HG03565 (cell line): ENCODE measurements around the gene SERPINB6.
"Not testable (repeated sequence)": the region's sequence is repeated elsewhere in the genome, so short reads cannot be mapped to it uniquely, and the experiment has no call there.

Experiments
- ATAC-seq: cut with Tn5 transposase; IDR thresholded peaks from one replicate; pipeline ENCODE4 v1.9.1; 2021; ENCODE audit warnings: mild to moderate bottlenecking, moderate library complexity; ENCODE audit not compliant: unreplicated experiment

SERPINB6 gene

DNA sequence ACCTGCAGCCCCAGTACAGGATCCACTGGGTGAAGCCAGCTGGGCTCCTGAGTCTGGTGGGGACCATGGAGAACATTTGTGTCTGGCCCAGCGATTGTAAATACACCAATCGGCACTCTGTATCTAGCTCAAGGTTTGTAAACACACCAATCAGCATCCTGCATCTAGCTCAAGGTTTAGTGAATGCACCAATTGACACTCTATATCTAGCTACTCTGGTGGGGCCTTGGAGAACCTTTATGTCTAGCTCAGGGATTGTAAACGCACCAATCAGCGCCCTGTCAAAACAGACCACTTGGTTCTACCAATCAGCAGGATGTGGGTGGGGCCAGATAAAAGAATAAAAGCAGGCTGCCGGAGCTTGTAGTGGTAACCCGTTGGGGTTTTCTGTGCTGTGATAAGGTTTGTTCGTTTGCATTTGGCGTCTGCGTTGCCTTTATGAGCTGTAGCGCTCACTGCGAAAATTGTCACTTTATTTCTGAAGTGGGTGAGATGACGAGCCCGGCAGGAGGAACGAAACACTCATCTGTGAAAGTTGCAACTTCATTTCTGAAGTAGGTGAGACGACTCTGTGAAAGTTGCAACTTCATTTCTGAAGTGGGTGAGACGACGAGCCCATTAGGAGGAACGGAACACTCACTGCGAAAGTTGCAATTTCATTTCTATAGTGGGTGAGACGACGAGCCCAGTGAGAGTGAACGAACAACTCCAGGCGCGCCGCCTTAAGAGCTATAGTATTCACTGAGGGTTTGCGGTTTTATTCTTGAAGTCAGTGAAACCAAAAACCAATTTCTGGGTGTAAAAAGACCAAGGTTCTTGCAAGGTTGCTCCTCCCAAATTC is 31.1 kb downstream of the SERPINB6 start:
- peak; percentile 65 for ATAC-seq

DNA sequence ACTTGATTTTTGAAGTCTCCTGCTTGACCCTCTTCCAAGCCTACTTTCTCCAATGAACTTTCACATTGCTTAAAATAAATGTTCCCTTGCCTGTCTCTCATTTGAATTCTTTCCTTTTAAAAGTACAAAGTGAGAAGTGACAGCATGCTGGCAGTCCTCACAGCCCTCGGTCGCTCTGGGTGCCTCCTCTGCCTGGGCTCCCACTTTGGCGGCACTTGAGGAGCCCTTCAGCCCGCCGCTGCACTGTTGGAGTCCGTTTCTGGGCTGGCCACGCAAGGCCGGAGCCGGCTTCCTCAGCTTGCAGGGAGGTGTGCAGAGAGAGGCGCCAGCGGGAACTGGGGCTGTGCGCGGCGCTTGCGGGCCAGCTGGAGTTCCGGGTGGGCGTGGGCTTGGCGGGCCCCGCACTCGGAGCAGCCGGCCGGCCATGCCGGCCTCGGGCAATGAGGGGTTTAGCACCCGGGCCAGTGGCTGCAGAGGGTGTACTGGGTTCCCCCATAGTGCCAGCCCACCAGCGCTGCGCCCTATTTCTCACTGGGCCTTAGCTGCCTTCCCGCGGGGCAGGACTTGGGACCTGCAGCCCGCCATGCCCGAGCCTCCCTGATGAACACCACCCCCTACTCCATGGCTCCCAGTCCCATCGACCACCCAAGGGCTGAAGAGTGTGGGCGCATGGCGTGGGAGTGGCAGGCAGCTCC is 31.9 kb downstream of the SERPINB6 start:
- ATAC-seq: no peak

DNA sequence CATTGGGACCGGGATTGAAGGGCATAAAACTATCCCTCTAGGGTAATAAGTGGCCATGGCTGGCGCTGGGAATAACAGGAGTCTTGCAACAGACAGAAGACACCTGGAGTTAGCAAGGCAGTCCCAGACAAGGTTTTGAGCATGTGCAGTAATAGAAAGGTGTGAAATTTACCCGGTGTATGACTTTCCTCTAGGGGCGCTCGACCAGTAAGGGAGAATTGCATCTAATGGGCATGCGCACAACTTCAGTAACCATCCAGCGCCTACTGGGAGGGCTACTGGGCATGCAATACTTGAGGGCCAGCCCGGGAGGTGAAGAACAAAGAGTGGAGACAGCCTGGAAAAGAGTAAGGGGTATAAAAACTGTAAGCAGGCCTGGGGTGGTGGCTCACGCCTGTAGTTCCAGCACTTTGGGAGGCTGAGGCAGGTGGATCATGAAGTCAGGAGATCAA is 32.7 kb downstream of the SERPINB6 start:
- no peak for ATAC-seq

DNA sequence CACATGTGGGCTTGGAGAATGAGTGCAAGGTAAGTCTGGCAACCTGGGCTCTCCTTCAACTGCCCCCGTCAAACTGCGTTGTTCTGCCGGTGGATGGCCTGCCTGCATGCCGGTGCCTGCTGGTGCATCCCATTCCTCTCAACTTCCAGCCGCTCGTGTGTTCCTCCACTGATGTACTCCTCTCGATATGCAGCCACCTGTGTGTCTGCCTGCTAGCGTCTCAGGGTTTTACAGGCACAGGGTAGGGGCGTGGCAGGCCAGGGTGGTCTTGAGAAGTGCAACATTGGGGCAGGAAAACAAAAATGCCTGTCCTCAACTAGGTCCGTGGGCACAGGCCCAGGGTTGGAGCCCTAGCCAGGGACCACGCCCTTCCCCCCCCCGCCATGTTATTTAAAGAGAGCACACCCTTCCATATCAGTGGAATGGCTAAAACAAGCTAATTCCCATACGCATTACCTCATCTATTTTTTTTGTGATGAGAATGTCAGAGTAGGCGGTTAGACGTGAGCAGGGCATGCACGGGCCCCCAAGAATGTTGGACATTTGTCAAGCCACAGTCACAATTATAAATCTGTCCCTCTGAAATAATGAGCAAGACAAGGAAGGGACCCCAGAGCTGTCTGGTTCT is 33.2 kb downstream of the SERPINB6 start:
- no peak for ATAC-seq

- no peak for ATAC-seq
Measured at GRCh38 chr6:2937627-2938003, 33.8 kb downstream of the SERPINB6 start.

DNA sequence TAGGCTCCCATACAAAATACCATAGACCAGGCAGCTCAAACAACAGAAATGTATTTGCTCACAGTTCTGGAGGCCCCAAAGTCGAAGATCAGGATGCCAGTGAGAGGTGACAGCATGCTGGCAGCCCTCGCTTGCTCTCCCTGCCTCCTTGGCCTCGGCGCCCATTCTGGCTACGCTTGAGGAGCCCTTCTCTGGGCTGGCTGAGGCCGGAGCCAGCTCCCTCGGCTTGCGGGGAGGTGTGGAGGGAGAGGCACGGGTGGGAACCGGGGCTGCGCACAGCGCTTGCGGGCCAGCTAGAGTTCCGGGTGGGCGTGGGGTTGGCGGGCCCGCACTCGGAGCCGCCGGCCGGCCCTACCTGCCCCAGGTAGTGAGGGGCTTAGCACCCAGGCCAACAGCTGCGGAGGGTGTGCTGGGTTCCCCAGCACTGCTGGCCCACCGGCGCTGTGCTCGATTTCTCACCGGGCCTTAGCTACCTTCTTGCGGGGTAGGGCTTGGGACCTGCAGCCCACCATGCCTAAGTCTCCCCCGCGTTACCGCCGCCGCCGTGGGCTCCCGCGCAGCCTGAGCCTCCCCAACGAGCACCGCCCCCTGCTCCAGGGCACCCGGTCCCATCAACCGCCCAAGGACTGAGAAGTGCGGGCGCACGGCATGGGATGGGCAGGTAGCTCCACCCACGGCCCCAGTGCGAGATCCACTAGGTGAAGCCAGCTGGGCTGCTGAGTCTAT is 35.6 kb downstream of the SERPINB6 start:
- ATAC-seq: no peak

DNA sequence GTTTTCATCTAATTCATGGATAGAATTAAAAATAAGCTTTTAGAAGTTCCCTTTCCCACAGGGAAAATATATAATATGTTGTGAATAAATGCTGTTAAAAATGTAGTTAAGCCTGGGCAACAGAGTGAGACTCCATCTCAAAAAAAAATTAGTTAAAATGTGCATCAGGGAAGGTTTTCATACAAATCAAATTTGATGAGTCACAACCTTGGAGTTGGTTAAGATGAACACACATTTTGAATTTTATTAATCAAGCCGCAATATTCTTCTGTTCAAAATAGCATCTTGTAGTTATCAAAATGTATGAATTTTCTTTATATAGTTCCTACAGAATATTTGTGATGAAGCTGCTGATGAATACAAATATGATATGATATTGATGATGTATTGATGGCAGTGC is 37.3 kb downstream of the SERPINB6 start:
- no peak for ATAC-seq

DNA sequence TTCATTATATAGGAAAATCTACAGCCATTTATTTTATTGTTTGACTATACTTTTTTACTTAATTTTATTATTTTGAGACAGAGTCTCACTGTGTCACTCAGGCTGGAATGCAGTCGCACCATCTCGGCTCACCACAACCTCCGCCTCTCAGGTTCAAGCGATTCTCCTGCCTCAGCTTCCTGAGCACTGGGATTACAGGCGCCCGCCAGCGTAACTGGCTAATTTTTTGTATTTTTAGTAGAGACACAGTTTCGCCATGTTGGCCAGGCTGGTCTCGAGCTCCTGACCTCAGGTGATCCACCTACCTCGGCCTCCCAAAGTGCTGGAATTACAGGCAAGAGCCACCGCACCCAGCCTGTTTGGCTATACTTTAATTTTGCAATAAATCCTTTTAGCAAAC is 38.5 kb downstream of the SERPINB6 start:
- ATAC-seq: not testable (repeated sequence)

GRCh38 chr6:2931970-2932748 is 39.2 kb downstream of the SERPINB6 start:
- peak; percentile 45 for ATAC-seq

GRCh38 chr6:2931055-2931454 is 40.3 kb downstream of the SERPINB6 start:
- ATAC-seq: no peak

- not testable (repeated sequence) for ATAC-seq
Measured at GRCh38 chr6:2927931-2928330, 43.4 kb downstream of the SERPINB6 start.

DNA sequence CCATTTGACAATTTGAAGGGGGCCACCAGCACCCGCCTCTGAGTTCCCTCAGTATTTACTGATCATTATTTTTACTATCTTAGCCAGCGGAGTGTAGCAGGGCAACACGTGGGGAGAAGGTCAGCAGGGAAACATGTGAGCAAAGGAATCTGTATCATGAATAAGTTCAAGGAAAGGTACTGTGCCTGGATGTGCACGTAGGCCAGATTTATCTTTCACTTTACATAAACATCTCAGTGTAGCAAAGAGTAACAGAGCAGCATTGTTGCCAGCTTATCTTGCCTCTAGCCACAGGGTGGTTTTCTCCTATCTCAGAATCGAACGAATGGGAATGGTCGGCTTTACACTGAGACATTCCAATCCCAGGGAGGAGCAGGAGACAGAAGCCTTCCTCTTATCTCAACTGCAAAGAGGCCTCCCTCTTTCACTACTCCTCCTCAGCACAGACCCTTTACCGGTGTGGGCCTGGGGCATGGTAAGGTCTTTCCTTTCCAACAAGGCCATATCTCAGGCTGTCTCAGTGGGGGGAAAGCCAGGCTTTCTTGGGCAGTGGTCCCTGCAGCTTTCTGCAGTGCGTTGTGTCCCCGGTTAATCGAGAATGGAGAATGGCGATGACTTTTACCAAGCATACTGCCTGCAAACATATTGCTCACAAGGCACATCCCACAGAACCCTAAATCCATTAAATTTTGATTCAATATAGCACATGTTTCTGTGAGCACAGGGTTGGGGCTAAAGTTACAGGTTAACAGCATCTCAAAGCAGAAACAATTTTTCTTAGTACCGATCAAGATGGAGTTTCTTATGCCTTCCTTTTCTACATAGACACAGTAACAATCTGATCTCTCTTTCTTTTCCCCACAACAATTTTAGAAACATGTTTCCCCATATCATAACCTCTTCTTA is 45.3 kb downstream of the SERPINB6 start:
- ATAC-seq: not testable (repeated sequence)

DNA sequence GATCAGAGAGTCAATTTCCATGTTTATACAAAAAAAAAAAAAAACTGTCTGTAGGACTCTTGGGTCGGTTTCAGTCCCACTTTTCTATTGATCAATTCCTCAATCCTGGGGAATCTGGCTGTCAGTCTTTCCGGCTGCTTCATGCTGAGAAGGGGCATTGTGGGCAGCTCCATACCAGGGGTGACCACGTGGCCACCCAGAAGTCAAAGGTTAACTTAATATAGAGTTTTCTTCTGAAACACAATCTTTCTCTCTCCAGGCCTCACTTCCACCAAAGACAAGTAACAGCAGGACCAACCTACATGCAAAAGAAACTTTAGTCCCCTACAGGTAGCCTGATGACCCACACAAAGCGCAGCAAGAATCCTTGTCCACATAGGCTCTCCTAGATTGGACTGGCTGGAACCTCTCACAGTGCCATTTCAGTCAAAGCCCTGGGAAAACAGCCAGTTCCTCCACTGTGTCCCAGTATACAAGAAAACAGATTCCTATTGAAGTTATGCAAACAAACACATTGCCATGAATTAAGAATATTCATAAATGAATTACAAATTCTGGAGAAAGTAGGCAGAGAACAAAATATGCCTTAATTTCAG is 49.7 kb downstream of the SERPINB6 start:
- no peak for ATAC-seq

- no peak for ATAC-seq
Measured at GRCh38 chr6:2920671-2921112, 50.7 kb downstream of the SERPINB6 start.

DNA sequence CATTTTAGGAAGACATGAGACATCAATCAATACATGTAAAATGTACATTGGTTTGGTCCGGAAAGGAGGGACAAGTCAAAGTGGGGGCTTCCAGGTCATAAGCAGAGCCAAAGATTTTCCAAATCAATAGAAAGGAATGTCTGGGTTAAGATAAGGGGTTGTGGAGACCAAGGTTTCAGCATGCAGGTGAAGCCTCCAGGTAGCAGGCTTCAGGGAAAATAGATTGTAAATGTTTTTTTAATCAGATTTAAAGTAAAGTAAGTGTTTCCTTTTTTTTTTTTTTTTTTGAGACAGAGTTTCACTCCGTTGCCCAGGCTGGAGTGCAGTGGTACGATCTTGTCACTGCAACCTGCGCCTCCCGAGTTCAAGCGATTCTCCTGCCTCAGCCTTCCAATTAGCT is 51.5 kb downstream of the SERPINB6 start:
- ATAC-seq: no peak

DNA sequence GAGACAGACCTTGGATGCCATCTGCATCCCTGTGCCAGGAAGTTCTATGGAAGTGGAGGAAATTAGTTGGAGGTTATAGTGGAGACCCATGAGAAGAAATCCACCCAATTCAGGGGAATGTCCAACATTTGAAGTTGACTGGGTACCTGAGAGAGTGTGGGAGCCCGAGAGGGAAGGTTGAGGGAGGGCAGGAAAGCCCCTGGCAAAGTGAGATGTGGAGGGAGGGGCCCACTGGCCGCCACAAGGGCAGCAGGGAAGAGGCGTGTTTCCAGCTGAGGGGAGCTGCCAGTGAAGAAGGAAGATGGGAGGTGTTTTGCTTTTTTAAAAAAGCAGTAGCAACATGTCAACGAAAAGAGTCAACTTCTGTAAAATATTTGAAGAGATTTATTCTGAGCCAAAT is 52.0 kb downstream of the SERPINB6 start:
- ATAC-seq: no peak

DNA sequence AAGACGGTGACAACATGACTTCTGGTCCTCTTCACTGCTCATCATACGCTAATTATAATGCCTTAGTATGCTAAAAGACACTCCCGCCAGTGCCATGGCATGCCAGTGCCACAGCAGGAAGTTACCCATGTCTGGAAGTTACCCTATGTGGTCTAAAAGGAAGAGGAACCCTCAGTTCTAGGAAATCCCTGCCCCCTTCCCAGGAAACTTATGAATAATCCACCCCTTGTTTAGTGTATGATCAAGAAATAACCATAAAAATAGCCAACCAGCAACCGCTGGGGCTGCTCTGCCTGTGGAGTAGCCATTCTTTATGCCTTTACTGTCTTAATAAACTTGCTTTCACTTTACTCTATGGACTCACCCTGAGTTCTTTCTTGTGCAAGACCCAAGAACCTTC is 52.4 kb downstream of the SERPINB6 start:
- no peak for ATAC-seq

DNA sequence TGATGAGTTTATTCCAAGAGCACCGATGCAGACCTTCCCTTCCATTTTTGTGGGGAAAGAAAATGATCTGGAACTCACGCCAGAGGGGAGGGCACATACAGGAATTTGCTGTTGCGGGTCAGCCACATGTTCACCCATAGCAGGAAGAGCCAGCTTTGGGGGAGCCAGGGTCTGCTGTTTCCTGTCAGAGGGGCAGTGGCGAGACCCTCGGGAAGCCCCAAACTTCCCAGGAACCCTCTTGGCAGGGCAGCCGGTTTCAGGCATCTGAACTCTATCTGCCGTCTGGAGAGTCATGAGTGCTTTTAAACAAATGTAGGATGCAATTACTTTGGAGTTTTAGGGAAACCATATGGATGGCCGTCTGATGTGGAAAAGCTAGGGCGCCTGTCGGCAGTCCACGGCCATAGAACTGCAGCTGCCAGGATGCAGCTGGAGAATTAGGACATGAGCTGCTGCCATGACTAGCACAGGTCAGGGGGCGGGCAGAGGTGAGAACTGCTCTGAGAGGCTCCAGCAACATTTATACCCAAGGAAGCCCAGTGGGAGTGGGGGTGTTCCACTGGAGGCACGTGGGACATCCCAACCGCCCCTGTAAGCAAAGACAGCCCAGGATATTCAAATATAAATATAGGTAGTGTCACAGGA is 53.4 kb downstream of the SERPINB6 start:
- ATAC-seq: no peak
